Measurements from ENCODE around the gene TRABD2B. TPM values are rescaled to one million over a fixed set of nuclear protein-coding genes. Genes with fewer than 3 reads are reported as not detected.
A peak's percentile ranks its signal among the peaks of the same experiment; 100 is the strongest.

TRABD2B gene
- total and polyA plus RNA-seq, 2 of the 13 experiments (the other 11 are each of a cell fraction or from before 2014, with no cell fraction given) = 0.04 TPM; not detected in 1

DNA sequence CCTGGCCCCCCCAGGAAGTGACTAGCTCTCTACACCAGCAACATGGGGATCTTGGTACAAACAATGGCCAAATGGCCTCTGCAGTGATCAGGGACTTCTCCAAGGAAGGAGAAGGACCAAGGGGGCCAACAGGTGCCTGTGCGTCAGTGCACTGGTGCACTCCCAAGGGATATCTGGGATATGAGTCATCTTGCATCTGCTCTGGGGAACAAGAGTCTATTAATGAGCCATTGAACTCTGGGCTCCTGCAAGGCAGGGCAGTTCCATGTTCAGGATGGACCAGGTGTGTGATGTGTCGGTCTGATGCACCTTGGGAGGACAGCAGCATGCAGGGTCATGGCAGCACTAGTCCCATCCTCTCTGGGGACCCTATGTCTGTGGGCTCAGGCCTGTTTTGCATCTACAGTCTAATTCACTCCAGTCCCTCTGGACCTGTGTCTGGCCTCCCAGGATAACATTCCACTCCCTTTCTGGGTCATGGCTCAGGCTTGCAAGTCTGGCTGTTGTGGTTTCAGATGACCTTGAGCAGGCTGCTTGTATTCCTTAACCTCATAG is 125.3 kb downstream of the TRABD2B start (continued):
- TF ChIP-seq, protein P1, sequence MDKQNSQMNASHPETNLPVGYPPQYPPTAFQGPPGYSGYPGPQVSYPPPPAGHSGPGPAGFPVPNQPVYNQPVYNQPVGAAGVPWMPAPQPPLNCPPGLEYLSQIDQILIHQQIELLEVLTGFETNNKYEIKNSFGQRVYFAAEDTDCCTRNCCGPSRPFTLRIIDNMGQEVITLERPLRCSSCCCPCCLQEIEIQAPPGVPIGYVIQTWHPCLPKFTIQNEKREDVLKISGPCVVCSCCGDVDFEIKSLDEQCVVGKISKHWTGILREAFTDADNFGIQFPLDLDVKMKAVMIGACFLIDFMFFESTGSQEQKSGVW (CRISPR knock-in tag; IDR thresholded peaks at IDR 0.05; ENCODE audit: borderline replicate concordance) = no peak
- TF ChIP-seq, protein P2, sequence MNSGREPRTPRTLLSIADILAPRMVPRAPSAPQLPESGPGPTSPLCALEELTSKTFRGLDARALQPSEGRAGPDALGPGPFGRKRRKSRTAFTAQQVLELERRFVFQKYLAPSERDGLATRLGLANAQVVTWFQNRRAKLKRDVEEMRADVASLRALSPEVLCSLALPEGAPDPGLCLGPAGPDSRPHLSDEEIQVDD (CRISPR knock-in tag; IDR thresholded peaks at IDR 0.05; ENCODE audit: borderline replicate concordance) = no peak
- TF ChIP-seq NFYC (CRISPR knock-in tag; IDR thresholded peaks at IDR 0.05) (no peak), PPARG (CRISPR knock-in tag; conservative IDR thresholded peaks at IDR 0.05) (no peak), HOXA3 (CRISPR knock-in tag; IDR thresholded peaks at IDR 0.05) (no peak; the same call in 1 of the 2 replicates), SRF (IDR thresholded peaks at IDR 0.05; ENCODE audit: low read depth, low read length) (no peak)
- TF ChIP-seq, protein P3, sequence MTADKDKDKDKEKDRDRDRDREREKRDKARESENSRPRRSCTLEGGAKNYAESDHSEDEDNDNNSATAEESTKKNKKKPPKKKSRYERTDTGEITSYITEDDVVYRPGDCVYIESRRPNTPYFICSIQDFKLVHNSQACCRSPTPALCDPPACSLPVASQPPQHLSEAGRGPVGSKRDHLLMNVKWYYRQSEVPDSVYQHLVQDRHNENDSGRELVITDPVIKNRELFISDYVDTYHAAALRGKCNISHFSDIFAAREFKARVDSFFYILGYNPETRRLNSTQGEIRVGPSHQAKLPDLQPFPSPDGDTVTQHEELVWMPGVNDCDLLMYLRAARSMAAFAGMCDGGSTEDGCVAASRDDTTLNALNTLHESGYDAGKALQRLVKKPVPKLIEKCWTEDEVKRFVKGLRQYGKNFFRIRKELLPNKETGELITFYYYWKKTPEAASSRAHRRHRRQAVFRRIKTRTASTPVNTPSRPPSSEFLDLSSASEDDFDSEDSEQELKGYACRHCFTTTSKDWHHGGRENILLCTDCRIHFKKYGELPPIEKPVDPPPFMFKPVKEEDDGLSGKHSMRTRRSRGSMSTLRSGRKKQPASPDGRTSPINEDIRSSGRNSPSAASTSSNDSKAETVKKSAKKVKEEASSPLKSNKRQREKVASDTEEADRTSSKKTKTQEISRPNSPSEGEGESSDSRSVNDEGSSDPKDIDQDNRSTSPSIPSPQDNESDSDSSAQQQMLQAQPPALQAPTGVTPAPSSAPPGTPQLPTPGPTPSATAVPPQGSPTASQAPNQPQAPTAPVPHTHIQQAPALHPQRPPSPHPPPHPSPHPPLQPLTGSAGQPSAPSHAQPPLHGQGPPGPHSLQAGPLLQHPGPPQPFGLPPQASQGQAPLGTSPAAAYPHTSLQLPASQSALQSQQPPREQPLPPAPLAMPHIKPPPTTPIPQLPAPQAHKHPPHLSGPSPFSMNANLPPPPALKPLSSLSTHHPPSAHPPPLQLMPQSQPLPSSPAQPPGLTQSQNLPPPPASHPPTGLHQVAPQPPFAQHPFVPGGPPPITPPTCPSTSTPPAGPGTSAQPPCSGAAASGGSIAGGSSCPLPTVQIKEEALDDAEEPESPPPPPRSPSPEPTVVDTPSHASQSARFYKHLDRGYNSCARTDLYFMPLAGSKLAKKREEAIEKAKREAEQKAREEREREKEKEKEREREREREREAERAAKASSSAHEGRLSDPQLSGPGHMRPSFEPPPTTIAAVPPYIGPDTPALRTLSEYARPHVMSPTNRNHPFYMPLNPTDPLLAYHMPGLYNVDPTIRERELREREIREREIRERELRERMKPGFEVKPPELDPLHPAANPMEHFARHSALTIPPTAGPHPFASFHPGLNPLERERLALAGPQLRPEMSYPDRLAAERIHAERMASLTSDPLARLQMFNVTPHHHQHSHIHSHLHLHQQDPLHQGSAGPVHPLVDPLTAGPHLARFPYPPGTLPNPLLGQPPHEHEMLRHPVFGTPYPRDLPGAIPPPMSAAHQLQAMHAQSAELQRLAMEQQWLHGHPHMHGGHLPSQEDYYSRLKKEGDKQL (CRISPR knock-in tag; IDR thresholded peaks at IDR 0.05; ENCODE audit: low read depth) = no peak
- TF ChIP-seq, protein P4, sequence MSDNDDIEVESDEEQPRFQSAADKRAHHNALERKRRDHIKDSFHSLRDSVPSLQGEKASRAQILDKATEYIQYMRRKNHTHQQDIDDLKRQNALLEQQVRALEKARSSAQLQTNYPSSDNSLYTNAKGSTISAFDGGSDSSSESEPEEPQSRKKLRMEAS (IDR thresholded peaks at IDR 0.05) = no peak
- TF ChIP-seq, protein P5, sequence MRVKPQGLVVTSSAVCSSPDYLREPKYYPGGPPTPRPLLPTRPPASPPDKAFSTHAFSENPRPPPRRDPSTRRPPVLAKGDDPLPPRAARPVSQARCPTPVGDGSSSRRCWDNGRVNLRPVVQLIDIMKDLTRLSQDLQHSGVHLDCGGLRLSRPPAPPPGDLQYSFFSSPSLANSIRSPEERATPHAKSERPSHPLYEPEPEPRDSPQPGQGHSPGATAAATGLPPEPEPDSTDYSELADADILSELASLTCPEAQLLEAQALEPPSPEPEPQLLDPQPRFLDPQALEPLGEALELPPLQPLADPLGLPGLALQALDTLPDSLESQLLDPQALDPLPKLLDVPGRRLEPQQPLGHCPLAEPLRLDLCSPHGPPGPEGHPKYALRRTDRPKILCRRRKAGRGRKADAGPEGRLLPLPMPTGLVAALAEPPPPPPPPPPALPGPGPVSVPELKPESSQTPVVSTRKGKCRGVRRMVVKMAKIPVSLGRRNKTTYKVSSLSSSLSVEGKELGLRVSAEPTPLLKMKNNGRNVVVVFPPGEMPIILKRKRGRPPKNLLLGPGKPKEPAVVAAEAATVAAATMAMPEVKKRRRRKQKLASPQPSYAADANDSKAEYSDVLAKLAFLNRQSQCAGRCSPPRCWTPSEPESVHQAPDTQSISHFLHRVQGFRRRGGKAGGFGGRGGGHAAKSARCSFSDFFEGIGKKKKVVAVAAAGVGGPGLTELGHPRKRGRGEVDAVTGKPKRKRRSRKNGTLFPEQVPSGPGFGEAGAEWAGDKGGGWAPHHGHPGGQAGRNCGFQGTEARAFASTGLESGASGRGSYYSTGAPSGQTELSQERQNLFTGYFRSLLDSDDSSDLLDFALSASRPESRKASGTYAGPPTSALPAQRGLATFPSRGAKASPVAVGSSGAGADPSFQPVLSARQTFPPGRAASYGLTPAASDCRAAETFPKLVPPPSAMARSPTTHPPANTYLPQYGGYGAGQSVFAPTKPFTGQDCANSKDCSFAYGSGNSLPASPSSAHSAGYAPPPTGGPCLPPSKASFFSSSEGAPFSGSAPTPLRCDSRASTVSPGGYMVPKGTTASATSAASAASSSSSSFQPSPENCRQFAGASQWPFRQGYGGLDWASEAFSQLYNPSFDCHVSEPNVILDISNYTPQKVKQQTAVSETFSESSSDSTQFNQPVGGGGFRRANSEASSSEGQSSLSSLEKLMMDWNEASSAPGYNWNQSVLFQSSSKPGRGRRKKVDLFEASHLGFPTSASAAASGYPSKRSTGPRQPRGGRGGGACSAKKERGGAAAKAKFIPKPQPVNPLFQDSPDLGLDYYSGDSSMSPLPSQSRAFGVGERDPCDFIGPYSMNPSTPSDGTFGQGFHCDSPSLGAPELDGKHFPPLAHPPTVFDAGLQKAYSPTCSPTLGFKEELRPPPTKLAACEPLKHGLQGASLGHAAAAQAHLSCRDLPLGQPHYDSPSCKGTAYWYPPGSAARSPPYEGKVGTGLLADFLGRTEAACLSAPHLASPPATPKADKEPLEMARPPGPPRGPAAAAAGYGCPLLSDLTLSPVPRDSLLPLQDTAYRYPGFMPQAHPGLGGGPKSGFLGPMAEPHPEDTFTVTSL (CRISPR knock-in tag; IDR thresholded peaks at IDR 0.05; ENCODE audit: borderline replicate concordance) = peak; percentile 49; the same call in 1 of the 2 replicates
